Astrocyte (in vitro differentiated cells and primary cell): ENCODE data around the gene UBAP1. TPM values are rescaled to one million over a fixed set of nuclear protein-coding genes. Genes with fewer than 3 reads are reported as not detected.

Source experiments
- DNase-seq: peaks from one replicate; pipeline ENCODE4 v3.0.0-alpha.2; 2010; ENCODE audit warnings: low read depth
- FAIRE-seq: peaks from 2 replicates; lab custom pipeline; 2011; peaks lifted over from hg19 to GRCh38; lab: Jason Lieb, UNC
- H2AFZ ChIP-seq: 2 replicates; pipeline ENCODE4 v1.6.0; 2012; ENCODE audit warnings: low read depth, low read length, inconsistent platforms
- H3K27ac ChIP-seq: 2 replicates; pipeline ENCODE4 v1.5.1; 2011; ENCODE audit warnings: low read depth, low read length, inconsistent platforms
- H3K27me3 ChIP-seq: 2 replicates; pipeline ENCODE4 v1.6.0; 2011; ENCODE audit warnings: low read length, inconsistent platforms; ENCODE audit not compliant: insufficient read depth
- H3K36me3 ChIP-seq: 2 replicates; pipeline ENCODE4 v1.5.1; 2011; ENCODE audit warnings: low read length, inconsistent platforms; ENCODE audit not compliant: insufficient read depth
- H3K4me1 ChIP-seq: 2 replicates; pipeline ENCODE4 v1.5.1; 2011; ENCODE audit warnings: low read length, inconsistent platforms; ENCODE audit not compliant: insufficient read depth
- H3K4me2 ChIP-seq: 2 replicates; pipeline ENCODE4 v1.6.0; 2012; ENCODE audit warnings: low read length, inconsistent platforms
- H3K4me3 ChIP-seq: 2 replicates; pipeline ENCODE4 v1.5.1; 2011; ENCODE audit warnings: low read depth, mild to moderate bottlenecking, low read length, inconsistent platforms; ENCODE audit not compliant: insufficient read depth
- H3K79me2 ChIP-seq: 2 replicates; pipeline ENCODE4 v1.6.0; 2012; ENCODE audit warnings: mild to moderate bottlenecking, low read length, inconsistent platforms; ENCODE audit not compliant: insufficient read depth
- H3K9ac ChIP-seq: 2 replicates; pipeline ENCODE4 v1.6.0; 2012; ENCODE audit warnings: mild to moderate bottlenecking, low read length, inconsistent platforms
- H3K9me3 ChIP-seq: 2 replicates; pipeline ENCODE4 v1.5.1; 2012; ENCODE audit warnings: low read depth, mild to moderate bottlenecking, low read length, inconsistent platforms; ENCODE audit not compliant: insufficient read depth
- H4K20me1 ChIP-seq: 2 replicates; pipeline ENCODE4 v1.6.0; 2012; ENCODE audit warnings: low read length, inconsistent platforms; ENCODE audit not compliant: insufficient read depth
- H3K27ac Mint-ChIP-seq: one replicate; pipeline ENCODE4 v1.8.0; 2021; ENCODE audit warnings: mild to moderate bottlenecking, mixed read lengths; ENCODE audit not compliant: unreplicated experiment
- H3K27me3 Mint-ChIP-seq: one replicate; pipeline ENCODE4 v1.8.0; 2021; ENCODE audit warnings: low read depth, mixed read lengths; ENCODE audit not compliant: unreplicated experiment
- H3K36me3 Mint-ChIP-seq: one replicate; pipeline ENCODE4 v1.8.0; 2021; ENCODE audit warnings: low read depth, mixed read lengths; ENCODE audit not compliant: unreplicated experiment
- H3K4me1 Mint-ChIP-seq: one replicate; pipeline ENCODE4 v1.8.0; 2021; ENCODE audit warnings: low read depth, mixed read lengths; ENCODE audit not compliant: unreplicated experiment
- H3K4me3 Mint-ChIP-seq: one replicate; pipeline ENCODE4 v1.8.0; 2021; ENCODE audit warnings: mild to moderate bottlenecking, moderate library complexity, mixed read lengths; ENCODE audit not compliant: unreplicated experiment
- H3K9me3 Mint-ChIP-seq: one replicate; pipeline ENCODE4 v1.8.0; 2021; ENCODE audit warnings: mild to moderate bottlenecking, mixed read lengths; ENCODE audit not compliant: unreplicated experiment
- CTCF ChIP-seq: IDR thresholded peaks from 2 replicates; pipeline ENCODE4 v1.5.1; 2011; ENCODE audit warnings: low read depth, mild to moderate bottlenecking, inconsistent platforms, low read length, moderate library complexity; ENCODE audit not compliant: insufficient read depth
- EZH2 ChIP-seq: IDR thresholded peaks from 2 replicates; pipeline ENCODE4 v1.6.1; 2012; ENCODE audit warnings: mild to moderate bottlenecking, low read length, inconsistent platforms; ENCODE audit not compliant: insufficient read depth
- total RNA-seq: library from RNA; stranded (reverse); gene quantifications from 2 replicates; pipeline ENCODE4 v1.2.1, GENCODE V29; 2021

Gene UBAP1
- total RNA-seq, 1 donor from 2014 or later = 52.0 TPM

GRCh38 chr9:34187891-34188240 is 9.0 kb downstream of the UBAP1 start:
- FAIRE-seq (no peak), DNase-seq (no peak)
- Mint-ChIP-seq H3K4me3 (no peak overlapping the region), H3K27ac (peak overlapping the region; percentile 91), H3K4me1 (peaks cover 29% of the 10 kb centered on the region), H3K36me3 (no peaks in the 10 kb centered on the region), H3K9me3 (no peaks in the 10 kb centered on the region), H3K27me3 (no peaks in the 10 kb centered on the region)
- Histone ChIP-seq H3K9ac (no peak overlapping the region), H3K4me3 (no peak overlapping the region), H3K27ac (peak overlapping the region; percentile 46), H3K4me1 (peaks cover 34% of the 10 kb centered on the region), H3K27me3 (no peaks in the 10 kb centered on the region), H3K79me2 (peaks cover 89% of the 10 kb centered on the region), H2AFZ (no peak overlapping the region), H3K4me2 (peak overlapping the region; percentile 31), H3K36me3 (no peaks in the 10 kb centered on the region), H3K9me3 (no peaks in the 10 kb centered on the region), H4K20me1 (peaks cover 57% of the 10 kb centered on the region)
- TF ChIP-seq EZH2 (no peak), CTCF (no peak)

- peak overlapping the region; percentile 49 for H3K4me2 ChIP-seq
- peak overlapping the region; percentile 29 for H3K4me3 Mint-ChIP-seq
Observed at GRCh38 chr9:34190996-34191892, 12.4 kb downstream of the UBAP1 start.

More at GRCh38 chr9:34190996-34191892, 12.4 kb downstream of the UBAP1 start:
- Mint-ChIP-seq H3K36me3 (no peaks in the 10 kb centered on the region), H3K27ac (no peak overlapping the region), H3K9me3 (no peaks in the 10 kb centered on the region), H3K4me1 (peaks cover 23% of the 10 kb centered on the region), H3K27me3 (no peaks in the 10 kb centered on the region)
- Histone ChIP-seq H3K4me3 (no peak overlapping the region), H3K36me3 (no peaks in the 10 kb centered on the region), H3K27ac (peak overlapping the region; percentile 30), H3K27me3 (no peaks in the 10 kb centered on the region), H2AFZ (no peak overlapping the region), H3K9me3 (no peaks in the 10 kb centered on the region), H3K9ac (no peak overlapping the region), H4K20me1 (peaks cover 61% of the 10 kb centered on the region), H3K4me1 (peaks cover 24% of the 10 kb centered on the region), H3K79me2 (peaks cover 95% of the 10 kb centered on the region)
- peak; percentile 13 for FAIRE-seq
- no peak for DNase-seq
- TF ChIP-seq CTCF (peak; percentile 26), EZH2 (no peak)
